NB4 (cell line): ENCODE results near the gene SPAG17.

Experiments used
- CTCF ChIP-seq: IDR thresholded peaks from one replicate; pipeline ENCODE4 v1.5.1; 2012; ENCODE audit warnings: low read depth, low read length
- MAX ChIP-seq: IDR thresholded peaks from 2 replicates; pipeline ENCODE4 v1.6.1; 2011; ENCODE audit warnings: low read depth, low read length
- MYC ChIP-seq: IDR thresholded peaks from 2 replicates; pipeline ENCODE4 v1.6.1; 2011; ENCODE audit warnings: low read depth, low read length
- POLR2A ChIP-seq: IDR thresholded peaks from 2 replicates; pipeline ENCODE4 v1.6.1; 2011; ENCODE audit warnings: mild to moderate bottlenecking; ENCODE audit not compliant: insufficient read length; ENCODE audit errors: extremely low read depth

GRCh38 chr1:118136187-118136941 is 48.7 kb downstream of the SPAG17 start:
- no peak for TF ChIP-seq CTCF
- no peak for TF ChIP-seq POLR2A
- TF ChIP-seq MAX = no peak
- TF ChIP-seq MYC = no peak
